ENCODE data around the gene XRCC4. TPM values are rescaled to one million over a fixed set of nuclear protein-coding genes. Genes with fewer than 3 reads are reported as not detected.
A peak's percentile ranks its signal among the peaks of the same experiment; 100 is the strongest.

Gene XRCC4
- total RNA-seq, 2 donors from 2014 or later, result 11.3 to 12.4 TPM

GRCh38 chr5:83092619-83093018, 15.3 kb downstream of the XRCC4 start:
- no peak overlapping the region for H3K27ac Mint-ChIP-seq
- H3K27me3 Mint-ChIP-seq, result no peaks in the 10 kb centered on the region
- H3K4me1 Mint-ChIP-seq, result peaks cover 13% of the 10 kb centered on the region
- H3K4me3 Mint-ChIP-seq, result no peak overlapping the region
- no peak for ATAC-seq (replicated peaks)
- no peaks in the 10 kb centered on the region for H3K9me3 Mint-ChIP-seq
- no peaks in the 10 kb centered on the region for H3K36me3 Mint-ChIP-seq (ENCODE audit: low read depth)

- Mint-ChIP-seq H3K36me3 (ENCODE audit: low read depth) (no peaks in the 10 kb centered on the region), H3K9me3 (no peaks in the 10 kb centered on the region), H3K27me3 (no peaks in the 10 kb centered on the region), H3K27ac (no peak overlapping the region), H3K4me3 (no peak overlapping the region), H3K4me1 (peaks cover 13% of the 10 kb centered on the region)
- no peak for ATAC-seq (replicated peaks)
Observed at GRCh38 chr5:83093692-83094091, 16.3 kb downstream of the XRCC4 start.

GRCh38 chr5:83095163-83095956, 18.0 kb downstream of the XRCC4 start:
- no peak overlapping the region for H3K27ac Mint-ChIP-seq
- H3K4me3 Mint-ChIP-seq, result no peak overlapping the region
- H3K9me3 Mint-ChIP-seq, result no peaks in the 10 kb centered on the region
- peaks cover 13% of the 10 kb centered on the region for H3K4me1 Mint-ChIP-seq
- H3K36me3 Mint-ChIP-seq (ENCODE audit: low read depth), result no peaks in the 10 kb centered on the region
- H3K27me3 Mint-ChIP-seq, result no peaks in the 10 kb centered on the region
- ATAC-seq (replicated peaks), result no peak

- H3K36me3 Mint-ChIP-seq (ENCODE audit: low read depth), result no peaks in the 10 kb centered on the region
Observed at GRCh38 chr5:83095957-83096539, 18.7 kb downstream of the XRCC4 start.

GRCh38 chr5:83096660-83097339, 19.5 kb downstream of the XRCC4 start:
- Mint-ChIP-seq H3K27me3 (no peaks in the 10 kb centered on the region), H3K36me3 (ENCODE audit: low read depth) (no peaks in the 10 kb centered on the region), H3K4me1 (peaks cover 10% of the 10 kb centered on the region), H3K27ac (no peak overlapping the region), H3K9me3 (no peaks in the 10 kb centered on the region), H3K4me3 (no peak overlapping the region)
- ATAC-seq (replicated peaks), result no peak

More at GRCh38 chr5:83095957-83096539, 18.7 kb downstream of the XRCC4 start:
- H3K27me3 Mint-ChIP-seq, result no peaks in the 10 kb centered on the region
- ATAC-seq (replicated peaks), result peak; percentile 49
- no peak overlapping the region for H3K27ac Mint-ChIP-seq
- H3K9me3 Mint-ChIP-seq, result no peaks in the 10 kb centered on the region
- H3K4me1 Mint-ChIP-seq, result peaks cover 13% of the 10 kb centered on the region
- H3K4me3 Mint-ChIP-seq, result no peak overlapping the region

- no peak overlapping the region for H3K27ac Mint-ChIP-seq
- H3K4me1 Mint-ChIP-seq, result peaks cover under 1% of the 10 kb centered on the region
- H3K9me3 Mint-ChIP-seq, result no peaks in the 10 kb centered on the region
Observed at GRCh38 chr5:83097689-83098231, 20.4 kb downstream of the XRCC4 start.

GRCh38 chr5:83099001-83099400, 21.7 kb downstream of the XRCC4 start:
- Mint-ChIP-seq H3K9me3 (no peaks in the 10 kb centered on the region), H3K27ac (no peak overlapping the region), H3K36me3 (ENCODE audit: low read depth) (no peaks in the 10 kb centered on the region), H3K27me3 (no peaks in the 10 kb centered on the region), H3K4me3 (no peak overlapping the region), H3K4me1 (no peaks in the 10 kb centered on the region)
- ATAC-seq (replicated peaks), result no peak

More at GRCh38 chr5:83097689-83098231, 20.4 kb downstream of the XRCC4 start:
- Mint-ChIP-seq H3K27me3 (no peaks in the 10 kb centered on the region), H3K36me3 (ENCODE audit: low read depth) (no peaks in the 10 kb centered on the region), H3K4me3 (no peak overlapping the region)
- no peak for ATAC-seq (replicated peaks)

- ATAC-seq (replicated peaks), result no peak
- H3K4me1 Mint-ChIP-seq, result no peaks in the 10 kb centered on the region
Observed at GRCh38 chr5:83099445-83099844, 22.1 kb downstream of the XRCC4 start.

GRCh38 chr5:83101514-83101913, 24.2 kb downstream of the XRCC4 start:
- no peaks in the 10 kb centered on the region for H3K4me1 Mint-ChIP-seq
- H3K27ac Mint-ChIP-seq, result no peak overlapping the region
- no peaks in the 10 kb centered on the region for H3K27me3 Mint-ChIP-seq
- H3K4me3 Mint-ChIP-seq, result no peak overlapping the region
- H3K36me3 Mint-ChIP-seq (ENCODE audit: low read depth), result no peaks in the 10 kb centered on the region
- no peak for ATAC-seq (replicated peaks)
- no peaks in the 10 kb centered on the region for H3K9me3 Mint-ChIP-seq

More at GRCh38 chr5:83099445-83099844, 22.1 kb downstream of the XRCC4 start:
- Mint-ChIP-seq H3K4me3 (no peak overlapping the region), H3K36me3 (ENCODE audit: low read depth) (no peaks in the 10 kb centered on the region), H3K9me3 (no peaks in the 10 kb centered on the region), H3K27ac (no peak overlapping the region), H3K27me3 (no peaks in the 10 kb centered on the region)

- Mint-ChIP-seq H3K27ac (no peak overlapping the region), H3K4me3 (no peak overlapping the region), H3K4me1 (no peaks in the 10 kb centered on the region), H3K36me3 (ENCODE audit: low read depth) (no peaks in the 10 kb centered on the region), H3K27me3 (no peaks in the 10 kb centered on the region), H3K9me3 (no peaks in the 10 kb centered on the region)
- ATAC-seq (replicated peaks), result no peak
Observed at GRCh38 chr5:83102364-83102980, 25.1 kb downstream of the XRCC4 start.

- H3K36me3 Mint-ChIP-seq (ENCODE audit: low read depth), result no peaks in the 10 kb centered on the region
Observed at GRCh38 chr5:83104021-83104420, 26.7 kb downstream of the XRCC4 start.

GRCh38 chr5:83107692-83108420, 30.5 kb downstream of the XRCC4 start:
- Mint-ChIP-seq H3K36me3 (ENCODE audit: low read depth) (peaks cover 9% of the 10 kb centered on the region), H3K4me3 (no peak overlapping the region), H3K4me1 (no peaks in the 10 kb centered on the region), H3K27ac (no peak overlapping the region), H3K27me3 (no peaks in the 10 kb centered on the region), H3K9me3 (peaks cover 6% of the 10 kb centered on the region)
- no peak for ATAC-seq (replicated peaks)

More at GRCh38 chr5:83104021-83104420, 26.7 kb downstream of the XRCC4 start:
- Mint-ChIP-seq H3K9me3 (no peaks in the 10 kb centered on the region), H3K4me1 (no peaks in the 10 kb centered on the region), H3K27me3 (no peaks in the 10 kb centered on the region), H3K4me3 (no peak overlapping the region), H3K27ac (no peak overlapping the region)
- no peak for ATAC-seq (replicated peaks)

GRCh38 chr5:83109380-83109779, 32.0 kb downstream of the XRCC4 start:
- Mint-ChIP-seq H3K27ac (no peak overlapping the region), H3K4me1 (no peaks in the 10 kb centered on the region), H3K4me3 (no peak overlapping the region), H3K9me3 (peaks cover 8% of the 10 kb centered on the region), H3K27me3 (no peaks in the 10 kb centered on the region), H3K36me3 (ENCODE audit: low read depth) (peaks cover 23% of the 10 kb centered on the region)
- ATAC-seq (replicated peaks), result no peak

- no peak overlapping the region for H3K27ac Mint-ChIP-seq
- peaks cover 14% of the 10 kb centered on the region for H3K9me3 Mint-ChIP-seq
- no peaks in the 10 kb centered on the region for H3K27me3 Mint-ChIP-seq
- peaks cover 41% of the 10 kb centered on the region for H3K36me3 Mint-ChIP-seq (ENCODE audit: low read depth)
- ATAC-seq (replicated peaks), result no peak
- H3K4me1 Mint-ChIP-seq, result no peaks in the 10 kb centered on the region
- no peak overlapping the region for H3K4me3 Mint-ChIP-seq
Observed at GRCh38 chr5:83115816-83116215, 38.5 kb downstream of the XRCC4 start.
